Measurements from ENCODE around the gene ZNF385B.

- TF ChIP-seq CTCF (IDR thresholded peaks at IDR 0.05; ENCODE audit: low read depth, low read length) (no peak), EZH2phosphoT487 (IDR thresholded peaks at IDR 0.05; ENCODE audit: low read depth) (no peak)
Measured at GRCh38 chr2:179669196-179669595, 192.2 kb downstream of the ZNF385B start.
